Inflammatory macrophage (primary cell): ENCODE results near the gene ZNF84.
A peak's percentile ranks its signal among the peaks of the same experiment; 100 is the strongest.

Experiments used
- DNase-seq, 2 donors: peaks; one replicate each; pipeline ENCODE4 v3.0.0-alpha.2; 2020 to 2022
- total RNA-seq, 18 experiments: gene quantifications; one replicate each; lab custom pipeline; 2026; ENCODE audit warnings: mixed read lengths in 6 of 18, inconsistent platforms in 2 of 18; lab: John Stamatoyannopoulos, UW

ZNF84 gene
- 7.8 to 32.2 (median 19.1) reads per million in 18 experiments for total RNA-seq

GRCh38 chr12:133037207-133038005 is at the start of gene ZNF84:
ZNF84 (plus strand) TSS chr12:133037509; CDS start chr12:133041468, 3,959 bp downstream.
- DNase-seq, result peak; percentile 98

GRCh38 chr12:132998741-132999140 is 38.6 kb upstream of the ZNF84 start:
- DNase-seq, result no peak

DNA sequence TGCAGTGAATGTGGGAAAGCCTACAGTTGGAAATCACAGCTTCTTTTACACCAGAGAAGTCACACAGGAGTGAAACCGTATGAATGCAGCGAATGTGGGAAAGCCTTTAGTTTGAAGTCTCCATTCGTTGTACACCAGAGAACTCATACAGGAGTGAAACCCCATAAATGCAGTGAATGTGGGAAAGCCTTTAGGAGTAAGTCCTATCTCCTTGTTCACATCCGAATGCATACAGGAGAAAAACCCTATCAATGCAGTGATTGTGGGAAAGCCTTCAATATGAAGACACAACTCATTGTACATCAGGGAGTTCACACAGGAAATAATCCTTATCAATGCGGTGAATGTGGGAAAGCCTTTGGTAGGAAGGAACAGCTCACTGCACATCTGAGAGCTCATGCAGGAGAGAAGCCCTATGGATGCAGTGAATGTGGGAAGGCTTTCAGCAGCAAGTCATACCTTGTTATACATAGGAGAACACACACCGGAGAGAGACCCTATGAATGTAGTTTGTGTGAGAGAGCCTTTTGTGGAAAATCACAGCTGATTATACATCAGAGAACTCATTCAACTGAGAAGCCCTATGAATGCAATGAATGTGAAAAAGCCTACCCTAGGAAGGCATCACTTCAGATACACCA is 26.5 kb upstream of the ZNF84 start:
- DNase-seq, result no peak

DNA sequence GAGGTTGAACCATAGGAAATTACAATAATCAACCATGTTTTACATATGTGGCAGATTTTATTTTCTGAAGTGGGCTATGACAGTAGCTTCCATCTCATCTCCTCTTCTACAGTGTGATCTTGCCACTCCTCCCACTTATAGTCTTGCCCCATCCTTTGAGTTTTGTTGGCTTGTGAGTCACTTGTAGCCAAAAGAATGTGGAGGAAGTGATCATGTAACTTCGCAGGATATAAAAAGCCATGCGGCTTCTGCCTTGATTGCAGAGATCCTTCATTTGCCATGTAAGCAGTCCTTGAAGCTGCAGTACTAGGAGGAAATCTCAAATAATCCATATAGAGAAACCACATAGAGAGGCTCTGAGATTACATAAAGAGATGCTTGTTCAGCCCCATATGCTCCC is 13.7 kb upstream of the ZNF84 start:
- no peak for DNase-seq

GRCh38 chr12:133026996-133027395 is 10.3 kb upstream of the ZNF84 start:
- no peak for DNase-seq

- DNase-seq, result no peak
Observed at GRCh38 chr12:133038118-133038709, 905 bp downstream of the ZNF84 start.

DNA sequence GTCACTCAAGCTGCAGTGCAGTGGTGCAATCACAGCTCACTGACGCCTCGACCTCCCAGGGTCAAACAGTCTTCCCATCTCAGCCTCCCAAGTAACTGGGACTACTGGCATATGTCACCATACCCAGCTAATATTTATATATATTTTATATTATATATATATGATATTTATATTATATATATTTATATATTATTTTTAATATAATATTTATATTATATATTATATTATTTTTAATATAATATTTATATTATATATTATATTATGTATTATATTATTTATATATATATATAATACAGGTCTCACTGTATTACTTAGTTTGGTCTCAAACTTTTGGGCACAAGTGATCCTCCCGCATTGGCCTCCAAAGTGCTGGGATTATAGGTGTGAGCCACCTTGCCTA is 9.4 kb downstream of the ZNF84 start:
- DNase-seq, result no peak

GRCh38 chr12:133057446-133057845 is 20.1 kb downstream of the ZNF84 start:
- no peak for DNase-seq

DNA sequence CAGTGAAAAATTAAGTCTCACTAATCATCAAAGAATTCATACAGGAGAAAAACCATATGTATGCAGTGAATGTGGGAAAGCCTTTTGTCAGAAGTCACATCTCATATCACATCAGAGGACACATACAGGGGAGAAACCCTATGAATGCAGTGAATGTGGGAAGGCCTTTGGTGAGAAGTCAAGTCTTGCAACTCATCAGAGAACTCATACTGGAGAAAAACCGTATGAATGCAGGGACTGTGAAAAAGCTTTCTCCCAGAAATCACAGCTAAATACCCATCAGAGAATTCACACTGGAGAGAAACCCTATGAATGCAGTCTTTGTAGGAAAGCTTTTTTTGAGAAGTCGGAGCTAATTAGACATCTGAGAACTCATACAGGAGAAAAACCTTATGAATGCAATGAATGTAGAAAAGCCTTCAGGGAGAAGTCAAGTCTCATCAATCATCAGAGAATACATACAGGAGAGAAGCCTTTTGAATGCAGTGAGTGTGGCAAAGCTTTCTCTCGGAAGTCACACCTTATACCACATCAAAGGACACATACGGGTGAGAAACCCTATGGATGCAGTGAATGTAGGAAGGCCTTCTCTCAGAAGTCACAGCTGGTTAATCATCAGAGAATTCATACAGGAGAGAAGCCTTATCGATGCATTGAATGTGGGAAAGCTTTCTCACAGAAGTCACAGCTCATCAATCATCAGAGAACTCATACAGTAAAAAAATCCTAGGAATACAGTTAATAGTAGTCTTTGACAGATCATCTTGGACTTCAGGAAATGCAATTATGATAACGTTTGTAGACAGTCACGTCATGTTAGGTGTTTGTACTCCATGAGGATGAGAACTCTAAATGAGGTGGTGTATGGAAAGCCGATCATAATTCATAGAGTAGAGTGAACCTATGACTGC is 21.1 kb downstream of the ZNF84 start:
- no peak for DNase-seq

GRCh38 chr12:133061954-133062353 is 24.6 kb downstream of the ZNF84 start:
- DNase-seq, result no peak

- DNase-seq, result no peak
Observed at GRCh38 chr12:133063556-133063955, 26.2 kb downstream of the ZNF84 start.

DNA sequence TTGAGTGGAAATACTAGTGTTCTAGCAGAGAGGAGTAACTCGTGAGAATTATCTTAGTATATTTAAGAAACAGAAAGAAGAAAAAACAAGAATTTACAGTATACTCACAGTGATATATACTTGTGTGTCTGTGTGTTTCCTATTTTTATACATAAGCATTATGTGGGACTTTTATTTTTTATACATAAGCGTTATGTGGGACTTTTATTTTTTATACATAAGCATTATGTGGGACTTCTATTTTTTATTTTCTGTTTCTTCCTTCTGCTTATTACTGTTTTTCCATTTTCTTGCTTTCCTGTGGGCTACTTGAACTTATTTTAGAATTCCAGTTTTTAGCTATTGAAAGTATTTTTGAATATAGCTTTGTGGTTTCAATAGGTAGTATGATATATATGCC is 36.5 kb downstream of the ZNF84 start:
- DNase-seq, result no peak

DNA sequence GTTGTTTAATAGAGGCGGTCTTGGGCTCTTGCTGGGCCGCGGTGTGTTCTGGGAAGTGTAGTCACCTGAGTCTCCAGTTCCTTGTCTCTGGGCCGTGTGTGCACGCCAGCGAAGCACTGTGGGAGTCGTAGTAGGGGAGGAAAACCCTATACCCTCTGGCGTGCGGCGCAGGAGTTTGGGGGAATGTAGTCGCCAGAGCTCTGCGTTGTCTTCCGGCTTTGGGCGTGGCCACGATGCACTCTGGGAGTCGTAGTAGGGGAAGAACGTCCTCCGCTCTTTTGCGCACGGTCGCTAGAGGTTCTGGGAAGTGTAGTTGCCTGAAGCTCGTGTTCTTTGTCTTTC is 42.7 kb downstream of the ZNF84 start:
- DNase-seq, result peak; percentile 98 to 100

- DNase-seq, result peak; percentile 97 to 98
Observed at GRCh38 chr12:133080368-133081158, 43.3 kb downstream of the ZNF84 start, which contains the start of gene ZNF140. ZNF140 (plus strand) TSS chr12:133080923; CDS start chr12:133081321, 398 bp downstream.

- DNase-seq, result peak in 1 of 2 donors; percentile 1
Observed at GRCh38 chr12:133081159-133081780, 44.0 kb downstream of the ZNF84 start.

DNA sequence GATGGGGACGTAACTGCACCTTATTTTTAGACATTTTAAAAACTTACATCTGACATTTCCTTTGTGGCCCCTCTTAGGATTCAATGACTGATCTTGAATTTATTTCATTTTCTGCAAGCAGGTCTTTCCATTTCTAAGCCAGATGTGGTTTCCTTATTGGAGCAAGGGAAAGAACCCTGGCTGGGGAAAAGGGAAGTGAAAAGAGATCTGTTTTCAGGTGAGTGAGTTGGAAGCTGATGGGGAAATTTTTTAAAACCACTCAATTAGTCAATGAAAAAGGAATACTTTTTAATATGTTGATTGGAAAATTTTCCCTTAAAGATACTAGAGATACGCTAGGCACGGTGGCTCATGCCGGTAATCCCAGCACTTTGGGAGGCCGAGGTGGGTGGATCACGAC is 46.0 kb downstream of the ZNF84 start:
- DNase-seq, result no peak

DNA sequence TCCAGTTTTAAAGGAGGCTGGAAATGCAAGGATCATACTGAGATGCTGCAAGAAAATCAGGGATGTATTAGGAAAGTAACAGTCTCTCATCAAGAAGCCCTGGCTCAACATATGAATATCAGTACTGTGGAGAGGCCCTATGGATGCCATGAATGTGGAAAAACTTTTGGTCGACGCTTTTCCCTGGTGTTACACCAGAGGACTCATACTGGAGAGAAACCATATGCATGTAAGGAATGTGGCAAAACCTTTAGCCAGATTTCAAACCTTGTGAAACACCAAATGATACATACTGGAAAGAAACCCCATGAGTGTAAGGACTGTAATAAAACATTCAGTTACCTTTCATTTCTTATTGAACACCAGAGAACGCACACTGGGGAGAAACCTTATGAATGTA is 68.3 kb downstream of the ZNF84 start:
- no peak for DNase-seq

DNA sequence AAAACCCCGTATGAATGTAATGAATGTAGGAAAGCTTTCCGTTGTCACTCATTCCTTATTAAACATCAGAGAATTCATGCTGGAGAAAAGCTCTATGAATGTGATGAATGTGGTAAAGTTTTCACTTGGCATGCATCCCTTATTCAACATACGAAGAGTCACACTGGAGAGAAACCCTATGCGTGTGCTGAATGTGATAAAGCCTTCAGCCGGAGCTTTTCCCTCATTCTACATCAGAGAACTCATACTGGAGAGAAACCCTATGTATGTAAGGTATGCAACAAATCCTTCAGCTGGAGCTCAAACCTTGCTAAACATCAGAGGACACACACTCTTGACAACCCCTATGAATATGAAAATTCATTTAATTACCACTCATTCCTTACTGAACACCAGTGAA is 68.9 kb downstream of the ZNF84 start:
- no peak for DNase-seq

DNA sequence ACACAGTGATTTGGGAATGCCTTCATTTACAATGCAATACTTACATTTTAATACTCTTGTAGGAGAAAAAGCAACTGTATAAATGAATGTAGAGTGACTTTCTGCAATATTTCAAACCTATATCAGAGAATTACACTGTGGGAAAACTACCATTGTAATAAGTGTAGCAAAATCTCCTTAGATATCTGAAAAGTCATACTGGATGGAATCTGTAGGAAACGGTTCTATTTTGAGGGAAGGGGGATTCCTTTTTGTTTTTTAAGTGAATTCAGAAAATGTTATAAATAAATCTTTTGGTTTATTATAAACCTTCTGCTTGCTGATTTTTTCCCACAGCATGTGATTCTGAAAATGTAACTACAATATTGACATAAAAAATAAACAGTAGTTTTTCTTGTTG is 69.8 kb downstream of the ZNF84 start:
- DNase-seq, result no peak

DNA sequence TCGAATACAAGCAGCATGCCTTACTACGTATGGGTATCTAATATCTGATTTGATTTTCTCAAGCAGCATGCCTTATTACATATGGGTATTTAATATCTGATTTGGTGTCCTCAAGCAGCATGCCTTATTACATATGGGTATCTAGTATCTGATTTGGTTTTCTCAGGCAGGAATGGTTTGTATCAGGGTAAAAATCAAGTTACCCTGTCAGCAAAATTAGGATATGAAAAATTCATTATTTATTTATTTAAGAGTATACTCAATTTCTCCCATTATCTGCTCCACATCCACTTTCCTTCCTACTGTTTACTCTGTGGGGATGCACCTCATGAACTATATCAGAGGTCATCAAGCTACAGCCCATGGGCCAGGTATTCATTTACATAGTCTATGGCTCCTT is 70.8 kb downstream of the ZNF84 start:
- no peak for DNase-seq
